Thymus (tissue), 11 donors: ENCODE measurements around the gene ASS1. TPM values are rescaled to one million over a fixed set of nuclear protein-coding genes. Genes with fewer than 3 reads are reported as not detected.

ENCODE experiments used
- DNase-seq, 9 donors: peaks; one replicate each; pipeline ENCODE4 v3.0.0-alpha.2; 2013; ENCODE audit warnings: low spot score in 9 of 9, low read depth in 6 of 9, missing footprints in 1 of 9
- H3K27ac ChIP-seq, 2 donors: one replicate each; pipeline ENCODE4 v1.5.1; 2013; ENCODE audit warnings: control low read depth in 1 of 2, low read depth in 1 of 2, low read length in 1 of 2, mild to moderate bottlenecking in 1 of 2, moderate library complexity in 1 of 2
- H3K27me3 ChIP-seq, 2 donors: one replicate each; pipeline ENCODE4 v1.5.1; 2013; ENCODE audit warnings: low read length in 1 of 2; ENCODE audit not compliant: control insufficient read depth in 2 of 2, insufficient read depth in 1 of 2
- H3K36me3 ChIP-seq, 2 donors: one replicate each; pipeline ENCODE4 v1.5.1; 2013; ENCODE audit warnings: low read length in 1 of 2, mild to moderate bottlenecking in 1 of 2, moderate library complexity in 1 of 2; ENCODE audit not compliant: control insufficient read depth in 2 of 2, insufficient read depth in 2 of 2
- H3K4me1 ChIP-seq, 2 donors: one replicate each; pipeline ENCODE4 v1.5.1; 2013; ENCODE audit warnings: low read length in 2 of 2; ENCODE audit not compliant: control insufficient read depth in 2 of 2, insufficient read depth in 2 of 2
- H3K4me3 ChIP-seq, 2 donors: one replicate each; pipeline ENCODE4 v1.5.1; 2013; ENCODE audit warnings: low read length in 2 of 2, control low read depth in 1 of 2, mild to moderate bottlenecking in 1 of 2
- H3K9me3 ChIP-seq, 2 donors: one replicate each; pipeline ENCODE4 v1.5.1; 2013; ENCODE audit warnings: low read length in 1 of 2, mild to moderate bottlenecking in 1 of 2; ENCODE audit not compliant: control insufficient read depth in 2 of 2, insufficient read depth in 1 of 2
- WGBS: extraction: QIAGEN DNeasy Blood & Tissue Kit; methylation state at CpG from one replicate; pipeline ENCODE4 v1.1.7; 2013; 5-methylcytosine and 5-hydroxymethylcytosine counted together
- polyA plus RNA-seq: library from polyadenylated mRNA; stranded (reverse); fragments of 200-250 nt; gene quantifications from one replicate; pipeline ENCODE4 v1.2.3, GENCODE V29; 2013
- total RNA-seq: library from RNA; stranded (reverse); fragments of 120-200 nt; gene quantifications from one replicate; pipeline ENCODE4 v1.2.4, GENCODE V29; 2013
- donor health status: healthy.

The ASS1 gene
- total and polyA plus RNA-seq, 2 donors, result 9.1 to 30.4 TPM

GRCh38 chr9:130488621-130489330 lies 44.0 kb downstream of the ASS1 start:
- 94% methylated on average over 18 of the region's 18 CpGs for WGBS
- Histone ChIP-seq H3K4me1 (no peaks in the 10 kb centered on the region), H3K27ac (no peak overlapping the region), H3K9me3 (no peaks in the 10 kb centered on the region), H3K27me3 (peaks cover 6 to 28% of the 10 kb centered on the region in 2 donors), H3K4me3 (no peak overlapping the region), H3K36me3 (no peaks in the 10 kb centered on the region)
- no peak for DNase-seq

GRCh38 chr9:130490981-130491380 lies 46.2 kb downstream of the ASS1 start:
- 85% methylated on average over 19 of the region's 19 CpGs for WGBS
- no peaks in the 10 kb centered on the region for H3K36me3 ChIP-seq
- H3K27me3 ChIP-seq, result peaks cover 0 to 10% of the 10 kb centered on the region in 2 donors
- H3K4me1 ChIP-seq, result no peaks in the 10 kb centered on the region
- H3K27ac ChIP-seq, result no peak overlapping the region
- no peak overlapping the region for H3K4me3 ChIP-seq
- H3K9me3 ChIP-seq, result peaks cover 6 to 15% of the 10 kb centered on the region in 2 donors
- no peak for DNase-seq

- H3K27me3 ChIP-seq, result peaks cover 0 to 7% of the 10 kb centered on the region in 2 donors
- H3K36me3 ChIP-seq, result no peaks in the 10 kb centered on the region
- no peak for DNase-seq
- H3K9me3 ChIP-seq, result peaks cover 6 to 17% of the 10 kb centered on the region in 2 donors
- H3K4me1 ChIP-seq, result no peaks in the 10 kb centered on the region
- WGBS, result 97% methylated on average over 15 of the region's 15 CpGs
- H3K4me3 ChIP-seq, result no peak overlapping the region
- H3K27ac ChIP-seq, result no peak overlapping the region
Observed at GRCh38 chr9:130491830-130492482, 47.2 kb downstream of the ASS1 start.

GRCh38 chr9:130493021-130493420 lies 48.3 kb downstream of the ASS1 start:
- DNase-seq, result no peak
- H3K4me3 ChIP-seq, result no peak overlapping the region
- peaks cover 6 to 17% of the 10 kb centered on the region in 2 donors for H3K9me3 ChIP-seq
- no peaks in the 10 kb centered on the region for H3K36me3 ChIP-seq
- no peaks in the 10 kb centered on the region for H3K4me1 ChIP-seq
- H3K27ac ChIP-seq, result no peak overlapping the region
- H3K27me3 ChIP-seq, result peaks cover 0 to 7% of the 10 kb centered on the region in 2 donors
- 88% methylated on average over 7 of the region's 7 CpGs for WGBS

- Histone ChIP-seq H3K9me3 (peaks cover 6 to 17% of the 10 kb centered on the region in 2 donors), H3K27me3 (peaks cover 0 to 7% of the 10 kb centered on the region in 2 donors), H3K36me3 (no peaks in the 10 kb centered on the region), H3K4me1 (no peaks in the 10 kb centered on the region), H3K27ac (no peak overlapping the region), H3K4me3 (no peak overlapping the region)
- no peak for DNase-seq
- WGBS, result 74% methylated on average over 9 of the region's 9 CpGs
Observed at GRCh38 chr9:130493476-130493875, 48.7 kb downstream of the ASS1 start.

- no peak overlapping the region for H3K27ac ChIP-seq
- WGBS, result 92% methylated on average over 3 of the region's 3 CpGs
- H3K4me3 ChIP-seq, result no peak overlapping the region
- H3K9me3 ChIP-seq, result peaks cover 6 to 17% of the 10 kb centered on the region in 2 donors
- H3K4me1 ChIP-seq, result no peaks in the 10 kb centered on the region
- peaks cover 0 to 9% of the 10 kb centered on the region in 2 donors for H3K27me3 ChIP-seq
- H3K36me3 ChIP-seq, result no peaks in the 10 kb centered on the region
- DNase-seq, result no peak
Observed at GRCh38 chr9:130495067-130495466, 50.3 kb downstream of the ASS1 start.

GRCh38 chr9:130497139-130497538 lies 52.4 kb downstream of the ASS1 start:
- peaks cover 0 to 6% of the 10 kb centered on the region in 2 donors for H3K27me3 ChIP-seq
- H3K9me3 ChIP-seq, result peaks cover 6 to 17% of the 10 kb centered on the region in 2 donors
- H3K4me3 ChIP-seq, result no peak overlapping the region
- H3K4me1 ChIP-seq, result no peaks in the 10 kb centered on the region
- no peaks in the 10 kb centered on the region for H3K36me3 ChIP-seq
- 84% methylated on average over 10 of the region's 10 CpGs for WGBS
- no peak for DNase-seq
- no peak overlapping the region for H3K27ac ChIP-seq

- no peaks in the 10 kb centered on the region for H3K4me1 ChIP-seq
- H3K4me3 ChIP-seq, result no peak overlapping the region
- WGBS, result 89% methylated on average over 7 of the region's 7 CpGs
- H3K27me3 ChIP-seq, result peaks cover 0 to 6% of the 10 kb centered on the region in 2 donors
- H3K9me3 ChIP-seq, result peaks cover 6 to 17% of the 10 kb centered on the region in 2 donors
- H3K27ac ChIP-seq, result no peak overlapping the region
- H3K36me3 ChIP-seq, result no peaks in the 10 kb centered on the region
- DNase-seq, result no peak
Observed at GRCh38 chr9:130498298-130498917, 53.6 kb downstream of the ASS1 start.
